GM12892 (cell line): ENCODE results near the gene PRSS12.

Experiments
- POLR2A ChIP-seq: IDR thresholded peaks from 2 replicates; pipeline ENCODE4 v1.6.1; 2011; ENCODE audit warnings: low read depth, low read length, control low read depth
- POLR2AphosphoS5 ChIP-seq: IDR thresholded peaks from 2 replicates; pipeline ENCODE4 v1.6.1; 2011; ENCODE audit warnings: low read depth, low read length, control low read depth
- TAF1 ChIP-seq: IDR thresholded peaks from 2 replicates; pipeline ENCODE4 v1.6.1; 2011; ENCODE audit warnings: low read depth, mild to moderate bottlenecking, control low read depth, low read length, borderline replicate concordance

DNA sequence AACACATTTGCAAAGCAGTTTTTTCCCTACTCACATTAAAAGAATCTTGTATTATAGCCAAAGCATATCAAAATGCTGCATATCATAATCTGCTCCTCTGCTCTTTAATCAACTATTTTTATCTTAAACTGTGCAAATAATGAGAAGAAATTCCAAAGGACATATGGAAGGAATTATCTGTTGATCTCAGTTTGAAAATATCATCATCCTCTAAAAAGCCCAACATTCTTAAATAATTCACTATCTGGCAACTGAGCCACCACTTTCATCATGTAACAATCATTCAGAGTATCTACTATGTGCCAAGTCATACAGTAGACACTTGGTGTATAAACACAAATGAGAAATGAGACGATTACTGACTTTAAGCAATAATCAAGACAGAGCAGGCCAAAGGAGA, 63.0 kb downstream of the PRSS12 start:
- TF ChIP-seq TAF1 (no peak), POLR2A (no peak), POLR2AphosphoS5 (no peak)
